Measurements from ENCODE around the gene HHAT.

- TF ChIP-seq, protein P1, sequence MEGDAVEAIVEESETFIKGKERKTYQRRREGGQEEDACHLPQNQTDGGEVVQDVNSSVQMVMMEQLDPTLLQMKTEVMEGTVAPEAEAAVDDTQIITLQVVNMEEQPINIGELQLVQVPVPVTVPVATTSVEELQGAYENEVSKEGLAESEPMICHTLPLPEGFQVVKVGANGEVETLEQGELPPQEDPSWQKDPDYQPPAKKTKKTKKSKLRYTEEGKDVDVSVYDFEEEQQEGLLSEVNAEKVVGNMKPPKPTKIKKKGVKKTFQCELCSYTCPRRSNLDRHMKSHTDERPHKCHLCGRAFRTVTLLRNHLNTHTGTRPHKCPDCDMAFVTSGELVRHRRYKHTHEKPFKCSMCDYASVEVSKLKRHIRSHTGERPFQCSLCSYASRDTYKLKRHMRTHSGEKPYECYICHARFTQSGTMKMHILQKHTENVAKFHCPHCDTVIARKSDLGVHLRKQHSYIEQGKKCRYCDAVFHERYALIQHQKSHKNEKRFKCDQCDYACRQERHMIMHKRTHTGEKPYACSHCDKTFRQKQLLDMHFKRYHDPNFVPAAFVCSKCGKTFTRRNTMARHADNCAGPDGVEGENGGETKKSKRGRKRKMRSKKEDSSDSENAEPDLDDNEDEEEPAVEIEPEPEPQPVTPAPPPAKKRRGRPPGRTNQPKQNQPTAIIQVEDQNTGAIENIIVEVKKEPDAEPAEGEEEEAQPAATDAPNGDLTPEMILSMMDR (conservative IDR thresholded peaks at IDR 0.05; ENCODE audit: low read length) = no peak
- TF ChIP-seq EZH2phosphoT487 (IDR thresholded peaks at IDR 0.05; ENCODE audit: borderline replicate concordance) = no peak
These were observed 29.9 kb downstream of the HHAT start for GRCh38 chr1:210358626-210359025.

Data from Loucy (cell line).